Neural progenitor cell (in vitro differentiated cells): ENCODE measurements around the gene GPX3. TPM values are rescaled to one million over a fixed set of nuclear protein-coding genes. Genes with fewer than 3 reads are reported as not detected.

Experiments used
- DNase-seq: peaks from one replicate; pipeline ENCODE4 v3.0.0-alpha.2; 2016; ENCODE audit warnings: low spot score
- H2AFZ ChIP-seq: fragments of 200-600 bp; sonication (generic); replicated peaks from 2 replicates; pipeline ENCODE4 v1.6.1; 2016; ENCODE audit warnings: antibody characterized with exemption
- H3F3A ChIP-seq: fragments of 200-600 bp; sonication (generic); 2 replicates; pipeline ENCODE4 v1.6.1; 2016; ENCODE audit warnings: antibody characterized with exemption, low read depth
- H3K27ac ChIP-seq: fragments of 200-600 bp; sonication (generic); 2 replicates; pipeline ENCODE4 v1.5.1; 2016; ENCODE audit warnings: mild to moderate bottlenecking
- H3K27me3 ChIP-seq: fragments of 200-600 bp; sonication (generic); 2 replicates; pipeline ENCODE4 v1.6.1; 2016; ENCODE audit warnings: mild to moderate bottlenecking, moderate library complexity
- H3K36me3 ChIP-seq: fragments of 200-600 bp; sonication (generic); 2 replicates; pipeline ENCODE4 v1.5.1; 2016
- H3K4me1 ChIP-seq: fragments of 200-600 bp; sonication (generic); 2 replicates; pipeline ENCODE4 v1.6.1; 2016; ENCODE audit warnings: mixed run types
- H3K4me2 ChIP-seq: fragments of 200-600 bp; sonication (generic); 2 replicates; pipeline ENCODE4 v1.6.1; 2016
- H3K4me3 ChIP-seq: fragments of 200-600 bp; sonication (generic); 2 replicates; pipeline ENCODE4 v1.5.1; 2016
- H3K79me2 ChIP-seq: fragments of 200-600 bp; sonication (generic); 2 replicates; pipeline ENCODE4 v1.6.1; 2016; ENCODE audit warnings: low read depth
- H3K9ac ChIP-seq: fragments of 200-600 bp; sonication (generic); 2 replicates; pipeline ENCODE4 v1.6.1; 2016
- H3K9me3 ChIP-seq: fragments of 200-600 bp; sonication (generic); 2 replicates; pipeline ENCODE4 v1.5.1; 2016; ENCODE audit warnings: low read depth
- H4K20me1 ChIP-seq: fragments of 200-600 bp; sonication (generic); 2 replicates; pipeline ENCODE4 v1.6.1; 2016; ENCODE audit warnings: low read depth
- H3K27ac Mint-ChIP-seq: 3 replicates; pipeline ENCODE4 v1.8.0; 2021; ENCODE audit warnings: mixed read lengths
- H3K27me3 Mint-ChIP-seq: 2 replicates; pipeline ENCODE4 v1.8.0; 2022; ENCODE audit warnings: low read depth, mild to moderate bottlenecking, inconsistent platforms, moderate library complexity, mixed read lengths; ENCODE audit not compliant: insufficient read depth
- H3K36me3 Mint-ChIP-seq: 3 replicates; pipeline ENCODE4 v1.8.0; 2021; ENCODE audit warnings: mixed read lengths
- H3K4me1 Mint-ChIP-seq: 3 replicates; pipeline ENCODE4 v1.8.0; 2021; ENCODE audit warnings: mixed read lengths
- H3K4me3 Mint-ChIP-seq: 3 replicates; pipeline ENCODE4 v1.8.0; 2021; ENCODE audit warnings: mild to moderate bottlenecking, moderate library complexity, mixed read lengths
- H3K9me3 Mint-ChIP-seq: 3 replicates; pipeline ENCODE4 v1.8.0; 2020; ENCODE audit warnings: mixed read lengths
- CTCF ChIP-seq: fragments of 200-600 bp; sonication (generic); IDR thresholded peaks from 2 replicates; pipeline ENCODE4 v1.5.1; 2017; ENCODE audit warnings: antibody characterized with exemption, mild to moderate bottlenecking
- EZH2 ChIP-seq: fragments of 200-600 bp; sonication (generic); IDR thresholded peaks from 2 replicates; pipeline ENCODE4 v1.6.1; 2017; ENCODE audit warnings: antibody characterized with exemption, mild to moderate bottlenecking, moderate library complexity
- EZH2phosphoT487 ChIP-seq: fragments of 200-600 bp; sonication (generic); IDR thresholded peaks from 2 replicates; pipeline ENCODE4 v1.6.1; 2017; ENCODE audit warnings: antibody characterized with exemption
- total RNA-seq: library from RNA; depleted of rRNA; stranded (reverse); fragments of >200 nt; gene quantifications from 2 replicates; pipeline ENCODE4 v1.2.3, GENCODE V29; 2015; ENCODE audit warnings: low replicate concordance

GPX3 gene
- total RNA-seq, 1 donor from 2014 or later = 17.9 TPM

GRCh38 chr5:151017897-151018296, 2.5 kb upstream of the GPX3 start:
- Histone ChIP-seq H3F3A (no peaks in the 10 kb centered on the region), H3K27me3 (peaks cover 38% of the 10 kb centered on the region), H3K9me3 (no peaks in the 10 kb centered on the region), H3K27ac (no peak overlapping the region), H2AFZ (no peak overlapping the region), H3K9ac (no peak overlapping the region), H3K4me2 (no peak overlapping the region), H4K20me1 (no peaks in the 10 kb centered on the region), H3K79me2 (no peaks in the 10 kb centered on the region), H3K4me1 (peaks cover 6% of the 10 kb centered on the region), H3K36me3 (no peaks in the 10 kb centered on the region), H3K4me3 (no peak overlapping the region)
- no peak overlapping the region for H3K4me3 Mint-ChIP-seq
- no peaks in the 10 kb centered on the region for H3K36me3 Mint-ChIP-seq
- peaks cover 4% of the 10 kb centered on the region for H3K4me1 Mint-ChIP-seq
- no peak overlapping the region for H3K27ac Mint-ChIP-seq
- H3K9me3 Mint-ChIP-seq = no peaks in the 10 kb centered on the region
- H3K27me3 Mint-ChIP-seq = no peaks in the 10 kb centered on the region
- TF ChIP-seq EZH2phosphoT487 = no peak
- no peak for TF ChIP-seq EZH2
- no peak for TF ChIP-seq CTCF
- DNase-seq = no peak

GRCh38 chr5:151018846-151019245, 1.5 kb upstream of the GPX3 start:
- Histone ChIP-seq H3K9me3 (no peaks in the 10 kb centered on the region), H3F3A (no peaks in the 10 kb centered on the region), H3K9ac (no peak overlapping the region), H3K4me3 (no peak overlapping the region), H4K20me1 (no peaks in the 10 kb centered on the region), H3K4me1 (peaks cover 6% of the 10 kb centered on the region), H2AFZ (no peak overlapping the region), H3K27ac (no peak overlapping the region), H3K4me2 (no peak overlapping the region), H3K79me2 (no peaks in the 10 kb centered on the region), H3K27me3 (peaks cover 38% of the 10 kb centered on the region), H3K36me3 (no peaks in the 10 kb centered on the region)
- no peaks in the 10 kb centered on the region for H3K9me3 Mint-ChIP-seq
- no peak for DNase-seq
- peaks cover 4% of the 10 kb centered on the region for H3K4me1 Mint-ChIP-seq
- no peak overlapping the region for H3K27ac Mint-ChIP-seq
- TF ChIP-seq EZH2phosphoT487 (no peak), EZH2 (no peak), CTCF (no peak)
- H3K36me3 Mint-ChIP-seq = no peaks in the 10 kb centered on the region
- H3K4me3 Mint-ChIP-seq = no peak overlapping the region
- peaks cover 4% of the 10 kb centered on the region for H3K27me3 Mint-ChIP-seq

- DNase-seq = no peak
- H3K27ac Mint-ChIP-seq = no peak overlapping the region
- Histone ChIP-seq H3K79me2 (no peaks in the 10 kb centered on the region), H3K4me3 (no peak overlapping the region), H2AFZ (no peak overlapping the region), H3K9me3 (no peaks in the 10 kb centered on the region), H3K36me3 (no peaks in the 10 kb centered on the region), H4K20me1 (no peaks in the 10 kb centered on the region), H3K27ac (no peak overlapping the region), H3K27me3 (peaks cover 38% of the 10 kb centered on the region), H3K9ac (no peak overlapping the region), H3F3A (no peaks in the 10 kb centered on the region), H3K4me1 (peaks cover 6% of the 10 kb centered on the region), H3K4me2 (no peak overlapping the region)
- H3K9me3 Mint-ChIP-seq = no peaks in the 10 kb centered on the region
- TF ChIP-seq CTCF (no peak), EZH2 (no peak), EZH2phosphoT487 (no peak)
- H3K4me3 Mint-ChIP-seq = peak overlapping the region; percentile 46
- H3K36me3 Mint-ChIP-seq = no peaks in the 10 kb centered on the region
- H3K27me3 Mint-ChIP-seq = peaks cover 4% of the 10 kb centered on the region
- peaks cover 4% of the 10 kb centered on the region for H3K4me1 Mint-ChIP-seq
Observed at GRCh38 chr5:151019331-151019730, 1.1 kb upstream of the GPX3 start.
